Measurements from ENCODE around the gene CASK.

DNA sequence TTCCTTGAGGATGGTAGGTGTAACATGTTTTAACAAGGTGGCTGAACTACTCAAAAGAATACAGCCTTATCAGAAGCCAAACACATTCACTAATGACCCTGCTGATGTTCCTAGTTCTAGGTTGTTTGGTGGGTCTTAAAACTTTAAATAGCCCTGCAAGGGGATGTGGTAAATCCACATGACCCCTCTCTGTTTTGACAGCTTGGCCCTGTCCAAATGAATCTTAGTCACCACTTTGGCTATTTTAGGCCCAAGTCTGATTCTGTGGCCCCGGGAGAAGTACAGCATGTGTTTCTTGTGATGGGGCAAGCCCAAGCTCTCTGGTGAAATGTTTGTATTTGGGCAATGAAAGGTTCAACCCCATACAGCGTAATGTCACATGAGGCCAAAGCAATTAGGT lies 289.1 kb downstream of the CASK start:
- TF ChIP-seq, protein P1, sequence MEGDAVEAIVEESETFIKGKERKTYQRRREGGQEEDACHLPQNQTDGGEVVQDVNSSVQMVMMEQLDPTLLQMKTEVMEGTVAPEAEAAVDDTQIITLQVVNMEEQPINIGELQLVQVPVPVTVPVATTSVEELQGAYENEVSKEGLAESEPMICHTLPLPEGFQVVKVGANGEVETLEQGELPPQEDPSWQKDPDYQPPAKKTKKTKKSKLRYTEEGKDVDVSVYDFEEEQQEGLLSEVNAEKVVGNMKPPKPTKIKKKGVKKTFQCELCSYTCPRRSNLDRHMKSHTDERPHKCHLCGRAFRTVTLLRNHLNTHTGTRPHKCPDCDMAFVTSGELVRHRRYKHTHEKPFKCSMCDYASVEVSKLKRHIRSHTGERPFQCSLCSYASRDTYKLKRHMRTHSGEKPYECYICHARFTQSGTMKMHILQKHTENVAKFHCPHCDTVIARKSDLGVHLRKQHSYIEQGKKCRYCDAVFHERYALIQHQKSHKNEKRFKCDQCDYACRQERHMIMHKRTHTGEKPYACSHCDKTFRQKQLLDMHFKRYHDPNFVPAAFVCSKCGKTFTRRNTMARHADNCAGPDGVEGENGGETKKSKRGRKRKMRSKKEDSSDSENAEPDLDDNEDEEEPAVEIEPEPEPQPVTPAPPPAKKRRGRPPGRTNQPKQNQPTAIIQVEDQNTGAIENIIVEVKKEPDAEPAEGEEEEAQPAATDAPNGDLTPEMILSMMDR (IDR thresholded peaks at IDR 0.05): no peak
- no peak for TF ChIP-seq POLR2A (IDR thresholded peaks at IDR 0.05)

All from right lobe of liver (tissue), 4 donors.